Endothelial cell of umbilical vein (primary cell): ENCODE data around the gene UNKL. TPM values are rescaled to one million over a fixed set of nuclear protein-coding genes. Genes with fewer than 3 reads are reported as not detected.

Experiments
- BruUV-seq: library from RNA; stranded (reverse); fragments of 400-500 nt; replicated peaks from 2 replicates; lab custom pipeline; 2021; lab: Mats Ljungman, UMichigan
- CTCF ChIA-PET: fragments of 300-600, 350-600 bp; sonication (Branson Sonifier 250); formaldehyde crosslinking; loops from one replicate; lab custom pipeline; 2021; ENCODE audit warnings: antibody characterized with exemption, inconsistent platforms; lab: Charles Lee
- POLR2A ChIA-PET: fragments of 300-600, 350-600 bp; sonication (Branson Sonifier 250); formaldehyde crosslinking; loops from one replicate; lab custom pipeline; 2021; ENCODE audit warnings: antibody characterized with exemption, inconsistent platforms; lab: Charles Lee
- DNase-seq: peaks from one replicate; pipeline ENCODE4 v3.0.0-alpha.2; 2011; ENCODE audit warnings: low read depth, low spot score
- FAIRE-seq: peaks from 2 replicates; lab custom pipeline; 2011; peaks lifted over from hg19 to GRCh38; lab: Jason Lieb, UNC
- H2AFZ ChIP-seq: 2 replicates; pipeline ENCODE4 v1.6.0; 2012; ENCODE audit warnings: low read depth, low read length, control low read depth, inconsistent platforms
- H3K27ac ChIP-seq: 2 replicates; pipeline ENCODE4 v1.5.1; 2011; ENCODE audit warnings: low read depth, mild to moderate bottlenecking, control low read depth, low read length, moderate library complexity; ENCODE audit not compliant: insufficient read depth
- H3K27me3 ChIP-seq, 2 experiments: 2 replicates each; pipeline versions ENCODE4 v1.6.0 to v1.6.1; 2011; ENCODE audit warnings: low read length in 2 of 2, mixed read lengths in 1 of 2; ENCODE audit not compliant: control insufficient read depth in 2 of 2, insufficient read depth in 2 of 2
- H3K36me3 ChIP-seq, 2 experiments: 2 replicates in 1 of 2; 3 replicates in 1 of 2; pipeline ENCODE4 v1.5.1; 2011; ENCODE audit warnings: low read length in 2 of 2, mild to moderate bottlenecking in 1 of 2, moderate library complexity in 1 of 2; ENCODE audit not compliant: control insufficient read depth in 2 of 2, insufficient read depth in 2 of 2; ENCODE audit errors: extremely low read depth in 1 of 2
- H3K4me1 ChIP-seq: 3 replicates; pipeline ENCODE4 v1.5.1; 2011; ENCODE audit warnings: mild to moderate bottlenecking, low read length; ENCODE audit not compliant: control insufficient read depth, insufficient read depth; ENCODE audit errors: extremely low read depth
- H3K4me2 ChIP-seq: 2 replicates; pipeline ENCODE4 v1.6.1; 2011; ENCODE audit warnings: low read length, control low read depth, mixed read lengths; ENCODE audit not compliant: insufficient read depth
- H3K4me3 ChIP-seq, 3 experiments: fragments of 200-600 bp in 1 of 3; sonication (generic), shearing (Covaris generic) in 1 of 3; replicated peaks in 1 of 3; 2 replicates each; pipeline ENCODE4 v1.5.1; 2011 to 2016; ENCODE audit warnings: control low read depth in 3 of 3, low read length in 3 of 3, mild to moderate bottlenecking in 2 of 3, inconsistent platforms in 1 of 3, low read depth in 1 of 3, moderate library complexity in 1 of 3; ENCODE audit not compliant: insufficient read depth in 1 of 3
- H3K79me2 ChIP-seq: 2 replicates; pipeline ENCODE4 v1.6.0; 2012; ENCODE audit warnings: low read length, inconsistent platforms; ENCODE audit not compliant: control insufficient read depth, insufficient read depth
- H3K9ac ChIP-seq: replicated peaks from 2 replicates; pipeline ENCODE3; 2011; ENCODE audit warnings: low read length, control low read depth; ENCODE audit not compliant: insufficient read depth; ENCODE audit errors: extremely low read depth
- H3K9me1 ChIP-seq: replicated peaks from 3 replicates; pipeline ENCODE4 v1.6.0; 2011; ENCODE audit warnings: mild to moderate bottlenecking, low read length; ENCODE audit not compliant: control insufficient read depth, insufficient read depth; ENCODE audit errors: extremely low read depth
- H3K9me3 ChIP-seq: replicated peaks from 2 replicates; pipeline ENCODE4 v1.5.1; 2012; ENCODE audit warnings: low read length, inconsistent platforms; ENCODE audit not compliant: control insufficient read depth, insufficient read depth
- H4K20me1 ChIP-seq: replicated peaks from 2 replicates; pipeline ENCODE3; 2011; ENCODE audit warnings: mild to moderate bottlenecking, low read length; ENCODE audit not compliant: control insufficient read depth, insufficient read depth; ENCODE audit errors: extremely low read depth
- EZH2 ChIP-seq: IDR thresholded peaks from 2 replicates; pipeline ENCODE4 v1.6.1; 2012; ENCODE audit warnings: borderline replicate concordance, low read depth, mild to moderate bottlenecking, moderate library complexity, low read length, inconsistent platforms; ENCODE audit not compliant: severe bottlenecking
- FOS ChIP-seq: IDR thresholded peaks from 2 replicates; pipeline ENCODE4 v1.6.1; 2011; ENCODE audit warnings: mild to moderate bottlenecking, low read length, moderate library complexity, borderline replicate concordance; ENCODE audit not compliant: insufficient read depth
- GATA2 ChIP-seq: IDR thresholded peaks from 2 replicates; pipeline ENCODE4 v1.7.0; 2011; ENCODE audit warnings: low read depth, mild to moderate bottlenecking, moderate library complexity, mixed read lengths, low read length; ENCODE audit not compliant: insufficient read length, insufficient read depth
- JUN ChIP-seq: IDR thresholded peaks from 2 replicates; pipeline ENCODE4 v1.6.1; 2011; ENCODE audit warnings: borderline replicate concordance, low read depth; ENCODE audit not compliant: insufficient read length, insufficient read depth
- MYC ChIP-seq: IDR thresholded peaks from one replicate; pipeline ENCODE4 v1.6.1; 2011; ENCODE audit warnings: mild to moderate bottlenecking, low read depth, low read length
- POLR2A ChIP-seq: IDR thresholded peaks from 2 replicates; pipeline ENCODE4 v1.6.1; 2012; ENCODE audit warnings: low read depth, mild to moderate bottlenecking, control low read depth, low read length
- POLR2AphosphoS5 ChIP-seq: IDR thresholded peaks from 2 replicates; pipeline ENCODE4 v1.6.1; 2012; ENCODE audit warnings: low read depth, mild to moderate bottlenecking, control low read depth, low read length, moderate library complexity; ENCODE audit not compliant: insufficient read depth
- dilution Hi-C: fragments of 300-500 bp; cut with MboI; formaldehyde crosslinking; loops from one replicate; pipeline ENCODE4 v1.15.0; 2019; ENCODE audit warnings: low sequenced_read_pairs; ENCODE audit not compliant: extremely low pct_ligation_motif_present
- intact Hi-C: fragments of 100-400 bp; cut with micrococcal nuclease; formaldehyde crosslinking; loops from one replicate; pipeline ENCODE4 v1.10.0; 2022
- polyA plus RNA-seq, 4 experiments: library from polyadenylated mRNA; depleted of rRNA in 3 of 4; stranded (reverse) in 3 of 4; unstranded in 1 of 4; fragments of >200 nt; gene quantifications; 2 replicates each; pipeline versions ENCODE4 v1.2.1 to v1.2.3, GENCODE V29; 2011 to 2012; ENCODE audit warnings: missing spikeins in 1 of 4
- total RNA-seq: library from RNA; stranded (reverse); gene quantifications from 2 replicates; pipeline ENCODE4 v1.2.3, GENCODE V29; 2021
- TF ChIP-seq, protein P1 (sequence below): IDR thresholded peaks from 2 replicates; pipeline ENCODE4 v1.6.1; 2011; ENCODE audit not compliant: insufficient read depth, insufficient read length
- TF ChIP-seq, protein P2 (sequence below), 2 donors: IDR thresholded peaks; 1 replicate in 1 of 2; 2 replicates in 1 of 2; pipeline ENCODE4 v1.5.1; 2011; ENCODE audit warnings: low read length in 2 of 2, mild to moderate bottlenecking in 2 of 2, moderate library complexity in 2 of 2, control low read depth in 1 of 2, inconsistent platforms in 1 of 2, low read depth in 1 of 2; ENCODE audit not compliant: insufficient read depth in 1 of 2; ENCODE audit errors: extremely low read depth in 1 of 2

The UNKL gene
- total and polyA plus RNA-seq, 2 donors (not counting 3 experiments of a cell fraction or from before 2014, with no cell fraction given): 17.1 to 32.8 TPM

DNA sequence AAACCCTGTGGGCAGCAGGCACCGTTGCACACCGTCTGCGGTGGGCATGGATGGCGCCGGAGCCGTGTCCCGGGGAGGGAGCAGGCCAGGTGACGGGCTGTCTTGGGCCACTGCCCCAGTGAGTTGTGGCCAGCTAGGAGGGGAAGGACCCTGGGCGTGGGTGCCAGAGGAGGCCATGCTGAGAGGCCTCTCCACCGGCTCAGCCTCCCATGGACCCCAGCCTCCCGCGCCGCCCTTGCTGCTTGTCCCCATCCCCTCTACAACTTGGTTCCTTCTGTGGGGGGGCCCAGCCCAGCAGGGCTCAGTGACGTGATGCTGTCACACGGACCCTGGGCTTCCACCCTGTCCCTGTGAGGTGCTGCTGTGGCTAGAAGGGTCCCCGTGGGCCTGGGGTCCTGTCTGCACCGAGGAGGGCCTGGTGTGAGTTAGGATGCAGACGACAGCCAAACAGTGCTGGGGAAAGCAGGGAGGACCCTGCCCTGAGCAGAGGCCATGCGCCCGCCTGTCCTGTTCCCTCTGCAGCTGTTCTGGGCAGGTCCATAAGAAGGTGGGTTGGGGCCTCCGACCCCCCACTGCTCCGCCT lies 93.8 kb downstream of the UNKL start:
- Histone ChIP-seq H3K4me3 (no peak overlapping the region), H3K27ac (no peak overlapping the region), H4K20me1 (no peaks in the 10 kb centered on the region), H3K27me3 (no peaks in the 10 kb centered on the region), H3K79me2 (peaks cover 23% of the 10 kb centered on the region), H3K9ac (no peak overlapping the region), H3K9me1 (no peaks in the 10 kb centered on the region), H3K9me3 (no peaks in the 10 kb centered on the region), H3K36me3 (peaks cover 20 to 68% of the 10 kb centered on the region in 2 experiments), H3K4me2 (no peak overlapping the region), H2AFZ (no peak overlapping the region), H3K4me1 (no peaks in the 10 kb centered on the region)
- ChIA-PET CTCF (no interaction called here), POLR2A (no interaction called here)
- intact Hi-C loops: no loop called here
- no TSS peak for BruUV-seq
- FAIRE-seq: no peak
- DNase-seq: no peak
- dilution Hi-C loops: no loop called here
- TF ChIP-seq GATA2 (no peak), FOS (no peak), MYC (no peak)

DNA sequence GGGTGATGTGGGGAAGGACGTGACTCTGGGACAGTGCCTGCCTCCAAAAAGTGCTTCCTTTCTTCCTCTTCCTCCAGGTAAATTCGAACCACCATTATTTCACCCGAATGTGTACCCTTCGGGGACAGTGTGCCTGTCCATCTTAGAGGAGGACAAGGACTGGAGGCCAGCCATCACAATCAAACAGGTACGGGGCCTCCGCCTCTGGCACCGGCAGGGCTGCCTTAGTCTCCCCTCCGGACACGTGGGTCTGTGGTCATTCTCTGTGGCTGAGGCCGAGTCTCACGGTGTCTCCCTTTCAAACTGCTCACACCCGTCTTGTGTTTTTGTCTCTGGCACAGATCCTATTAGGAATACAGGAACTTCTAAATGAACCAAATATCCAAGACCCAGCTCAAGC lies 94.4 kb downstream of the UNKL start:
- Histone ChIP-seq H3K4me3 (no peak overlapping the region), H3K27ac (no peak overlapping the region), H2AFZ (no peak overlapping the region), H3K9ac (no peak overlapping the region), H3K27me3 (no peaks in the 10 kb centered on the region), H3K4me1 (no peaks in the 10 kb centered on the region), H3K9me1 (no peaks in the 10 kb centered on the region), H3K4me2 (no peak overlapping the region), H4K20me1 (no peaks in the 10 kb centered on the region), H3K36me3 (peaks cover 20 to 72% of the 10 kb centered on the region in 2 experiments), H3K79me2 (peaks cover 28% of the 10 kb centered on the region), H3K9me3 (no peaks in the 10 kb centered on the region)
- CTCF ChIA-PET: no interaction called here
- FAIRE-seq (no peak), DNase-seq (no peak)
- BruUV-seq: no TSS peak
- POLR2A ChIA-PET: no interaction called here
- intact Hi-C loops (no loop called here), dilution Hi-C loops (no loop called here)
- TF ChIP-seq FOS (no peak), JUN (no peak), POLR2AphosphoS5 (no peak), GATA2 (no peak), MYC (no peak), EZH2 (no peak), POLR2A (no peak)
- TF ChIP-seq, protein P1, sequence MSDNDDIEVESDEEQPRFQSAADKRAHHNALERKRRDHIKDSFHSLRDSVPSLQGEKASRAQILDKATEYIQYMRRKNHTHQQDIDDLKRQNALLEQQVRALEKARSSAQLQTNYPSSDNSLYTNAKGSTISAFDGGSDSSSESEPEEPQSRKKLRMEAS: no peak
- TF ChIP-seq, protein P2, sequence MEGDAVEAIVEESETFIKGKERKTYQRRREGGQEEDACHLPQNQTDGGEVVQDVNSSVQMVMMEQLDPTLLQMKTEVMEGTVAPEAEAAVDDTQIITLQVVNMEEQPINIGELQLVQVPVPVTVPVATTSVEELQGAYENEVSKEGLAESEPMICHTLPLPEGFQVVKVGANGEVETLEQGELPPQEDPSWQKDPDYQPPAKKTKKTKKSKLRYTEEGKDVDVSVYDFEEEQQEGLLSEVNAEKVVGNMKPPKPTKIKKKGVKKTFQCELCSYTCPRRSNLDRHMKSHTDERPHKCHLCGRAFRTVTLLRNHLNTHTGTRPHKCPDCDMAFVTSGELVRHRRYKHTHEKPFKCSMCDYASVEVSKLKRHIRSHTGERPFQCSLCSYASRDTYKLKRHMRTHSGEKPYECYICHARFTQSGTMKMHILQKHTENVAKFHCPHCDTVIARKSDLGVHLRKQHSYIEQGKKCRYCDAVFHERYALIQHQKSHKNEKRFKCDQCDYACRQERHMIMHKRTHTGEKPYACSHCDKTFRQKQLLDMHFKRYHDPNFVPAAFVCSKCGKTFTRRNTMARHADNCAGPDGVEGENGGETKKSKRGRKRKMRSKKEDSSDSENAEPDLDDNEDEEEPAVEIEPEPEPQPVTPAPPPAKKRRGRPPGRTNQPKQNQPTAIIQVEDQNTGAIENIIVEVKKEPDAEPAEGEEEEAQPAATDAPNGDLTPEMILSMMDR (IDR thresholded peaks at IDR 0.05; ENCODE audit: extremely low read depth in 1 of 2, insufficient read depth in 1 of 2, low read depth in 1 of 2, low read length in 2 of 2): no peak
